DND-41 (cell line): ENCODE results near the gene AKIRIN1.

Experiments
- EZH2 ChIP-seq: IDR thresholded peaks from 3 replicates; pipeline ENCODE4 v1.6.1; 2012; ENCODE audit warnings: borderline replicate concordance, low read depth, mild to moderate bottlenecking, moderate library complexity, low read length, inconsistent platforms; ENCODE audit not compliant: severe bottlenecking
- TF ChIP-seq, protein P1 (sequence below): IDR thresholded peaks from 2 replicates; pipeline ENCODE4 v1.5.1; 2012; ENCODE audit warnings: borderline replicate concordance, low read length, moderate library complexity, mild to moderate bottlenecking; ENCODE audit not compliant: poor library complexity, severe bottlenecking; ENCODE audit errors: extremely low read depth

DNA sequence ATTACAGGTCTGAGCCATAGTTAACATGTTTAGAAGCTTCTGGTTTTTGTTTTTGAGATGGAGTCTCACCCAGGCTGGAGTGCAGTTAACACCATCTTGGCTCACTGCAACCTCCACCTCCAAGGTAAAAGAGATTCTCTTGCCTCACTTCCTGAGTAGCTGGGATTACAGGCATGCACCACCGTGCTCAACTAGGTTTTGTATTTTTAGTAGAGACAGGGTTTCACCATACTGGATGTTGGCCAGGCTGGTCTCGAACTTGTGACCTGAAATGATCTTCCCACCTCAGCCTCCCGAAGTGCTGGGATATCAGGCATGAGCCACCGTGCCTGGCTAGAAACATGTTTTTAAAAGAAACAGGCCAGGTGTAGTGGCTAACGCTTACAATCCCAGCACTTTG, 45.6 kb downstream of the AKIRIN1 start:
- TF ChIP-seq EZH2 = no peak
- TF ChIP-seq, protein P1, sequence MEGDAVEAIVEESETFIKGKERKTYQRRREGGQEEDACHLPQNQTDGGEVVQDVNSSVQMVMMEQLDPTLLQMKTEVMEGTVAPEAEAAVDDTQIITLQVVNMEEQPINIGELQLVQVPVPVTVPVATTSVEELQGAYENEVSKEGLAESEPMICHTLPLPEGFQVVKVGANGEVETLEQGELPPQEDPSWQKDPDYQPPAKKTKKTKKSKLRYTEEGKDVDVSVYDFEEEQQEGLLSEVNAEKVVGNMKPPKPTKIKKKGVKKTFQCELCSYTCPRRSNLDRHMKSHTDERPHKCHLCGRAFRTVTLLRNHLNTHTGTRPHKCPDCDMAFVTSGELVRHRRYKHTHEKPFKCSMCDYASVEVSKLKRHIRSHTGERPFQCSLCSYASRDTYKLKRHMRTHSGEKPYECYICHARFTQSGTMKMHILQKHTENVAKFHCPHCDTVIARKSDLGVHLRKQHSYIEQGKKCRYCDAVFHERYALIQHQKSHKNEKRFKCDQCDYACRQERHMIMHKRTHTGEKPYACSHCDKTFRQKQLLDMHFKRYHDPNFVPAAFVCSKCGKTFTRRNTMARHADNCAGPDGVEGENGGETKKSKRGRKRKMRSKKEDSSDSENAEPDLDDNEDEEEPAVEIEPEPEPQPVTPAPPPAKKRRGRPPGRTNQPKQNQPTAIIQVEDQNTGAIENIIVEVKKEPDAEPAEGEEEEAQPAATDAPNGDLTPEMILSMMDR = no peak
